HT-29 (cell line): Measurements from ENCODE around the gene KLK11. TPM values are rescaled to one million over a fixed set of nuclear protein-coding genes. Genes with fewer than 3 reads are reported as not detected.
A peak's percentile ranks its signal among the peaks of the same experiment; 100 is the strongest.

Experiments
- DNase-seq: peaks from one replicate; pipeline ENCODE4 v3.0.0-alpha.2; 2015; ENCODE audit warnings: low spot score
- total RNA-seq: library from RNA; depleted of rRNA; stranded (reverse); fragments of >200 nt; shearing (Covaris generic); gene quantifications from 2 replicates; pipeline ENCODE4 v1.2.3, GENCODE V29; 2014; rRNA removed

The KLK11 gene, protein sequence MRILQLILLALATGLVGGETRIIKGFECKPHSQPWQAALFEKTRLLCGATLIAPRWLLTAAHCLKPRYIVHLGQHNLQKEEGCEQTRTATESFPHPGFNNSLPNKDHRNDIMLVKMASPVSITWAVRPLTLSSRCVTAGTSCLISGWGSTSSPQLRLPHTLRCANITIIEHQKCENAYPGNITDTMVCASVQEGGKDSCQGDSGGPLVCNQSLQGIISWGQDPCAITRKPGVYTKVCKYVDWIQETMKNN
- 128 and 138 TPM in 2 replicates for total RNA-seq

DNA sequence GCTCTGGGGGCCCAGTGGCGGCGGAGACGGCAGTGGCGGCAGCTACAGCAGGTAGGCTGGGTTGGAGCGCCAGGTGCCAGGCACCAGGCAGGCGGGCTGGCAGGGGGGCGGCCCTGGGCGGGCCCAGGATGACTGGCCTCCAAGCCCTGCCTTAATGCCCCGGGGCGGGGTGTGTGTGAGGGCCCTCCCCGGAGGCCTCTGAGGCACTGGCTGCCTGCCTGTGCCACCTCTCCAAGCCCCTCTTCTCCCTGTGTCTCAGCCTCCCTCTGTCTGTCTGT lies at the start of gene KLK11:
TSS of gene KLK11 (minus strand) at position 63 of the 278 bp plus-strand sequence. CDS start 985 bp downstream, outside the sequence.
- DNase-seq: peak; percentile 92

DNA sequence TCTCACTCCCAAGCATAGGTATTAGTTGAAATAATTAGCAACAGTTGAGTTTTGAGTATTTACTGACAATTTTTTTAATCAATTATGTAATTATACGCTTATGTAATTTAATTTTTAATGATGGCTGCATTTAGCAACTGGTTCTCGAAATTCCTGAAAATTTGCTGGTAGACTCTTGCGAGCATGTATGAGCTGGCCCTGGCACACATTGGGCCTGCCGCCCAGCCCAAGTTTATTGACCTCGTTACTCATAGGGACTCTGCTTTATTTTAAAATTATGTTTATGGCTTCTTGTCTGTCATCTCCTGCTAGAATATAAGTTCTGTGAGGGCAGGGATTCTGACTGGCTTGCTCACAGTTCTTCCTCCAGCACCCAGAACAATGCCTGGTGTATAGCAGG lies 49.6 kb upstream of the KLK11 start:
- no peak for DNase-seq

DNA sequence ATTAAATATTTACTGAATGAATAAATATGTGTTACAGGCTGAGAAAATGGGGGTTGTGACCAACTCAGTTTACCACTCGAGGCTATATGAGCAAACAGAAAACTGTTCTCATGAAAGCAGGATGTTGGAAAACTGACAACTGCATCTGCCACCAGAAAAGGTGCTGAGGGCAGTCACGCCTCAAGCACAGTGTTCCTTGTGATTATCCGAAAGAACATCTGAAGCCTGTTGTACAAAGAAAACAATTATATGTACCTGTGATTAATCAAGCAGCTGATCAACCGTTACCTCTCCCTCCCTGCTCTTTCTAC lies 44.6 kb upstream of the KLK11 start:
- DNase-seq: no peak

DNA sequence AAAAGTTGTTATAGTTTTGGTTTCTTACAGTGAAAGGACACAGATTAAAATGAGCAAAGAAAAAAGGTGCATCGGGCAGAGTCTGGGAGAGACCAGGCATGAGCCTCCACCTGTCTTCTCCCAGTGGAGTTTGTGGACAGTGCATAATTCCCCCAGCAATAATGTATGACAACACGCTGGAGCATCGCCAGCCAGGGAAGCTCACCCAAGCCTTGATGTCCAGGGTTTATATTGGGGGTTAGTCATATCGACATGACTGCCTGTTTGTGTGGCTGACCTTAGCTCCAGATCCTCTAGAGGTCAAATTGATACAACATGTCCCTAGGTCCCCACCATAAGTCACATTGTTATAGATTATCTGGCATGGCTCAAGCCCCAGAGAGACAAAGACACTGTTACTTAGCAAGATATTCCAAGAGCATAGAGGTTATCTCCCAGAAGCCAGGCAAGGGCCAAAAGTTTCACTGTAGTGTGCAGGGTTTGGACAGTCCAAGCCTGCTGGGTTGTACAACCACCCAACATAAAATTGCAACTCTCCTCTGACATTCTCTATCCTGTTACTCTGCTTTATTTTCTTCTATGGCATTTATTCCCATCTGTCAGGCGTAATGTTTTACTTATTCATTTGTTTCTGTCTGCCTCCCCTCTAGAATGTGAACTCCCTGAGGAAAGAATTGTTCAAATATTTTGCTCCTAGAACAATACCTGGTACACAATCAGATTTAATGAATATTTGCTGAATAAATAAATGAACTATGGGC lies 44.1 kb upstream of the KLK11 start:
- DNase-seq: no peak

DNA sequence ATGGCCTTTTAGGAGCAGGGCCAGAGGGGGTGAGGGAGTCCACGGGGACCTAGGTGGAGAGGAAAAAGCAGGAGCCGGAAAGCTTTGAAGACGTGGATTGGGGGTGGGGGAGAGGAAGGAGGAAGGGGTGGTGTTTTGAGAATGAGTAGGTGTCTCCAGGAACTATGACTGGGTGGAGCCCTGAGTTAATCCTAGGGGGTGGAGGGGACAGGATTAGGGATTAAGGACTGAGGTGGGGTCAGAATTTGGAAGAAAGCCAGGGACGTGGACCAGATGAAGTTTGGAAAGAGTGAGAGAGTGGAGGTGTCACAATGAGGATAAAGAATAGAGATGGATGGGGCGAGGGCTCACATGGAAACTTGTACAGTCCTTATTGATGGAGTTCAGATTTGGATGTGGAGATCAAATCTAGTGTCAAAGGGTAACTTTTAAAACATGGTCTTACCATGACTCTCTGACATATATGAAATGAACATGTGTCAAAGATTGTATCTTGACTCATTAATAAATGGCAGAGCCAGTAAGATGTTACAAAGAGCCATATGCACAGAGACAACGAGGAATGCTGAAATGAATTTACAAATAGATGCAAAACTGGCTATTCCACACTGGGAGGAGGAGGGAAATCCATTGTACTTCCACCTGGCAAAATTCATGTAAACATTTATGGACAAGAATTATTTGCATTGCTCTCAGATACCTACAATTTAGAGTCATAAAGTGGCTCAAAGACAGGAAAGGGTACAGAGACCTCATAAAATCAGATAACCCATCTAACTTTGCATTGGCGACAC lies 40.2 kb upstream of the KLK11 start:
- DNase-seq: no peak

DNA sequence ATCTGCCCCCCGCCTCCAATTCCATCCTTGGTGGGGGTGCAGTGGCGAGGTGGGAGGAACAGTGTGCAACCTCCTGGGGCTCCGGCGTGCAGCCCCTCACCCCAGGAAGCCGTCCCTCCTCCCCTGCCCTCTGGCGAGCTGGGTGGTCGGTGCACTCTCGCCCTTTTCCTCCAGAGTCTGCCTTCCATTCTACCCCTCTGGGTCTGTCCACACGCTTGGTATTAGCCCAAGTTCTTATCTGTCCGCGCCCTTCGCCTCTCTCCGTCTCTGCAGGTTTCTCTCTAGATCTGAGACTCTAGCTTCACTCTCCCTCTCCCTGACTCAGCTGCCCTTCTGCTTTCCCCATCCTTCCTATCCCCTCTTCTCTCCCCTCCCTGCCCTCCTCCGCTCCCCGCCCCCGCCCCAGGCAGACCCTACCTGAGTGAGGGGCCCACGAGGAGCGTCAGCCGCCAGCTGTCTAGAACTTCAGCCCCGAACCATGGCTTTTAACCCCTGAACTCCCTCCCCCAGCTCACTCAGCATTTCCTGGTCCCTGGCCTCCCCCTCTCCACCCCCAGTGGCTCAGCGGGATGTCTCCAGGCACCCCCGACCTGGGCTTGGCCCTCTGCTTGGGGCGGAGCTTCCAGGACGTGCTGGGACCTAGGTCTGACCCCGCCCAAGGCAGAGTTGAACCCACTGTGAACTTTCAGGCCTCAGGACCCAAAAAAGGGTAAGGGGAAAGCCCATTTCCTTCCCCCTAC lies 39.0 kb upstream of the KLK11 start:
- no peak for DNase-seq

DNA sequence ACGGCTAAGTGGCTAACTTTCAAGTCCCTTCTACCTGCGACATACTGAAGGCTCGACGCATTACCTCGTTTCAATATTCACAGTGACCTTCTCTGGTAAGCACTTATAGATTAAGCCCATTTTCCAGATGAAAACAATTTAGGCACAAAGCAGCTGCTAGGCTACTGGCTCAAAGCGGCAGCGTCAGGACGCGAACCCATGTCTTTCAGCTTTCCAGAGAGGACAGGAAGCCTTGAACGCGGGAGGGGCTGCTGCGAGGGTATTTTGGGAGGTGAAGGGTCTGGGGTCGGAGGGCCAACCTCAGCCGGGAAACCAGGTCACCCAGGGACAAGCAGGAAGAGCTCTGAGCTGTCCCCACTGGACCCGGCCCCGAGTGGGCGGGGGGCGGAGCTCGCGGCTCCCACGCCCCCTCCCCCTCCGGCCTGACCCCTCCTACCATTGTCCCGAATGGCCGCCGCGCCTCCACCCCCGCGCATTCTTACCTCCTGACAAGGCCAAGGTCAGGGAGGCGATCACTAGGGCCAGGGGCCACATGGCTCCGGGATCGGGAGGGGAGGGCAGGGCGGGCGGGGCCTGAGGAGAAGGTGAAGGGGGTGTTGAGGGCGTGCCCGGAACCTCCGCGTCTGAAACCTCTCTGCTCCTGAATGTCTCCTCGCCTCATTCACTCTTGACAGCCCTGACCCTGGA lies 38.3 kb upstream of the KLK11 start, which contains the start of gene KLK13:
TSS of gene KLK13 (minus strand) at position 559 of the 687 bp plus-strand sequence. CDS start at position 534, 25 bp downstream.
- peak; percentile 17 for DNase-seq

DNA sequence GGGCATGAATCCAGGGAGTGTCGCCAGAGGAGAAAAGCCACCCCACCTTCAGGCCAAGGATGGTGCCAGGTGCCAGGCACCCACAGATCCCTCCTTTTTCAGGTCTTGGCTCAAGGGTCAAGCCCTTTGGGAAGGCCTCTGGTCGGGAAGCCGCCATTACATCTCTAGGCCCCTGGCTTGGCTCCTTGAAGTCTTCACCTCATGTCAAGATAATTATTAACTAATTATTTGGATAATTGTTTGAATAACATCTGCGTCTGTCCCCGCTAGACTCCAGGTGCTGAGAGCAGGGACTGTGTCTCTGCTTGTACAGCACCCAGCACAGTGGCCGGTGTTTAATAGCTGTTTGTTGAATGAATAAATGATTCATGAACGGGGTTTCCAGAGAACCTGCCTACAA lies 37.2 kb upstream of the KLK11 start:
- no peak for DNase-seq

DNA sequence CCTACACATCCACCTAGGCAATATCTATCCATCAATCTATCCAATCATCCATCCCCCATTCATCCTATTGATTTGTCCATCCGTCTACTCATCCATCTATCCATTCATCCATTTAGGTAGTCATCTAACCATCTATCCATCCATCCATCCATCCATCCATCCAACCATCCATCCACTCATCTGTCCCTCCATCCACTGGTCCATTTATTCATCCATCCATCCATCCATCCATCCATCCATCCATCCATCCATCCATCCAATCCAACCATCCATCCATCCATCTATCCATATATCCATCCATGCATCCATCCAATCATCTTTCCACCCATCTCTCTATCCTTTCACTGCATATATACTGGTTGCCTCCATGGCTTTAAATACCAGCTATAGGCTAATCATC lies 34.6 kb upstream of the KLK11 start:
- DNase-seq: no peak

DNA sequence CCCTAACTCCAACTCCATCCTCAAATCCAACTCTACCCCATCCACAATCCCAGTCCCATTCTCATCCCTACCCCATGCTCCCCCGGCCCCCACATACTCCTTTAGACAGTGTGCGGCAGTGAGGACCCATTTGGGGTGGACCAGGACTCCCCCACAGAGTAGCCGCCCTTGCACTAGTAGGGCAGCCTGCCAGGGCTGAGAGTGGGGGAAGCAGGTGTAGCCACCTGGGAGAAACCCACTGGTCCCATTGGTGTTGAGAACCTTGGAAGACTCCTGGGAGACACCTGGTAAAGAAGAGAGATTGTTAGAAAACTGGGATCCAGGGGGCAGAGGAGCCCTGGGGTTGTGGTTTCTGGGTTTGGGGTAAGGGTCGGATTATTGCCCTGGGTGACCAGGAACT lies 33.9 kb upstream of the KLK11 start:
- DNase-seq: no peak

DNA sequence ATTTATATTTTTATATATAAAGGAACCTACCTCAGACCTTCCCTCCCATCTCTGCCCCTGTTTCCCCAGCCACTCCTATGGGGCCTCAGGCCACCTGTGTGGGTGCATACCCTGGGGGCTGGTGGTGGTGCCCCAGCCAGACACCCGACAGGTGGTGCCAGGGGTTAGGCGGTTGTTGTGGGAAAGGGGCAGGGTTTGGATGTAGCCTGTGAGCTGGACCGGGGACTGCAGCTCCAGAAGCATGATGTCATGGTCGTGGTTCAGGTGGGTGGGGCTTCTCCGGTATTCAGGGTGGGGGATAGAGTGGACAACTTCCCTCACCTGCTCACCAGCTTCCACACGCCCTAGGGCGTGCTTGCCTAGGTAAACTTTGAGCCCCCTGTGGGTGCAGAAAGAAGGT lies 33.3 kb upstream of the KLK11 start:
- DNase-seq: no peak

DNA sequence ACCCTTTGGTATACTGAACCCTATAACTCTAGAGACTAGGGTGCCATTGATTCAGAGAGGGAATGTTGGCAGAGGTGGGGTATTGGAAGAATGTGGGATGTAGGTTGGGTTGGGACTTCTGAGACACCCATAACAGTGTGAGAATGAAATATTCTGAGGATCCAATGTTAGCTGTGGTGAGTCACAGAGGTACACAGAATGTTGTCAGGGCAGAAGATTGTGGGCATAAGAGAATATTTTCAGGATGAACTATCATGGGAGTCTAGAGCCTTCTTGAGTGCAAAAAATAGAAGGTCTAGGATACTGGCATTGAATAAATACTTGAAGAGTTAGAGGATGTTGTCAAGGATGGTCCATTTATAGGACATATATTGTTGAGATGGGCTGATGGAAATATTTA lies 29.4 kb upstream of the KLK11 start:
- DNase-seq: no peak

DNA sequence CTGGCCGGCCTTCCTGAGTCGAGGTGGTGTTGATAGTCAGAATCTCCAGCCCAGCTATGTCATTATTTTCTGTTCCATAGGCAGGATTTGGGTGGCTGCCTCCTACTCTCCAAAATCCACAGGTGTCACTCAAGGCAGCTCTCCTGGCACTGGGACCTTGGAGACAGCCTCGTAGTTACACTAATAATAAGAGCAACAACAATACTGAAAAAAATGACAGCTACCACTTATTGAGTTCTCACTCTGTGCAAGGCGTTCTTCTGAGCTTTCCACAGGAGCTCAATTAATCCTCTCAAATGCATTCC lies 20.6 kb upstream of the KLK11 start:
- no peak for DNase-seq

DNA sequence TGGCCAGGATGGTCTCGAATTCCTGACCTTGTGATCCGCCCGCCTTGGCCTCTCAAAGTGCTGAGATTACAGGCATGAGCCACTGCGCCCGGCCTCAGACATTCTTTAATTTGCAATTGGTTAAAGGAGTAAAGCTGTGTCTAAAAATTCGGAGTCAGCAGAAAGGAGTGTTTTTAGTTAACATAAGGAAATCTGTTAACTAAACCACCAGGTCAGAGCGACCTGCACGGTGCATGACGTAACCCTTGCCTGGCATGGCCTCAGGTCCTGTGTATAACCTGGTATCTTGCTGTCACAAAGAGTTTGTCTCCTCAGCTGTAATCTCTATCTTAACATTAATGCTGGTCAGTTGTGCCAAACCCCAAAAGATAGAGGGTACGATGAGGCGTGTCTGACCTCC lies 17.9 kb upstream of the KLK11 start:
- DNase-seq: no peak

DNA sequence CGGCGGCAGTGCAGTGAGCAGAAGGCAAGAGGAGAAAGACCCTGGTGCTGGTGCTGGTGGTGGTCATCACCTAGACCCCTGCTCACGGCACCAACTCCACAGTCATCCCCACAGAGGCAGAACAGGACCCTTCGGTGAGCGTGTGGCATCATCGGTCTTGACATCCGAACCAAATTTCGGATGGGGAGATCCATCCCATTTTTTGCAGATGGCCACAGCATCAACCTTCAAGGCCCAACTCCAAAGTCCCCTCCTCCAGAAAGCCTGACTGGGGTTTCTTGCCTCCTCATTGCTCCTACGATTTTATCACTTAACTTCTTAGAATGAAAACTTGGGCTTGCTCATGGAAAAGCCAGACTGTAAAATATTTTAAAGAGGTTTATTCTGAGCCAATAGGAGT lies 17.1 kb upstream of the KLK11 start:
- DNase-seq: no peak

DNA sequence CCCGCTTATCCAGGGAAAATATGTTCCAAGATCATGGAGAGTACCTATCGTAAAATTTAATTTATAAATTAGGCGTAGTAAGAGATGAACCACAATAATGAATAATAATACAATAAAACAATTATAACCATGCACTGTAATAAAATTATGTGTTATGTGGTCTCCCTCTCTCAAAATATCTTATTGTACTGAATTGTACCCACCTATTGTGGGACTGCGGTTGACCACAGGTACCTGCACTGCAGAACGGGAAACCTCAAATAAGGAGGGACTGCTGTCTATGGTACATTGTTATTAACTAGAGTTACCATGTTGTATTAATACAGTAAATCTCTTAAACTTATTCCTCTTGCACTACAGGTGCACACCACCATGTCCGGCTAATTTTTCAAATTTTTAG lies 13.7 kb upstream of the KLK11 start:
- no peak for DNase-seq

DNA sequence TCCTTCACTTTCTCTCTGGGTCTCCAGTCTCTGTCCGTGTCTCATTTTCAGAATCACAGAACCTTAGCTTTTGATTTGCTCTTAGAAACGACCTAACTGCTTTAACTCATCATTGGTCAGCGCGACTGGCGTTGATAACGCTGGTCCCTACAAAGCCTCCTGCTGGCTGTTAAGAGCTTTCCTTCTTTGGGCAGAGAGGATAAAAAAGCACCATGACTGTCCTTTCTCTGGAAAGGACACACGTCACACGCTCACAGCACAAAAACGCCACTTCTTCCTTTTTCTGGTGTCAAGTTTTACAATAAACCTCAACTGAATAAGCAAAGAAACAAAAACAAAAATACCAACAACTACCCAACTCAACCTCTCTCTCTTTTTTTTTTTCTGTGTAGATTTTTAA lies 10.1 kb upstream of the KLK11 start:
- DNase-seq: no peak

DNA sequence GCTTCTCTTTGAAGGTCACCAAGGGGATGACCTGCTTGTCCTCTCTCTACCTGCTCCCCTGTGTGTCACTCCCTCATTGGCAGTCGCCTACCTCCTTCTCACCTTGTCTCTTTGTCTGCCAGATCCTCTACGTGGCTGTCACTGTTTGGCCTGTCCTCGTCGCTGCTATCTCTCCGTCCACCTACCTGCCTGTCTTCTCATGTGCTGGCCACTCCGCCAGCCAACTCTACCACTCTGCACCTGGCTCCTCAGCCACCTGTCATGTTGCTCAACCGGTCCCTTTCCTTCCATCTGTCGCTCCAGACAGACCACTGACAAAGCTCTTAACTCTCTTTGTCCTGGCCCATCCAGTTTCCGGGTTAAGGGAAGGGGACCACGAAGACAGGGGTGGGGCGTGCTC lies 8.3 kb upstream of the KLK11 start, which contains the start of gene KLK12:
TSS of gene KLK12 (minus strand) at position 299 of the 400 bp plus-strand sequence. CDS start 381 bp downstream, outside the sequence.
- peak; percentile 71 for DNase-seq

DNA sequence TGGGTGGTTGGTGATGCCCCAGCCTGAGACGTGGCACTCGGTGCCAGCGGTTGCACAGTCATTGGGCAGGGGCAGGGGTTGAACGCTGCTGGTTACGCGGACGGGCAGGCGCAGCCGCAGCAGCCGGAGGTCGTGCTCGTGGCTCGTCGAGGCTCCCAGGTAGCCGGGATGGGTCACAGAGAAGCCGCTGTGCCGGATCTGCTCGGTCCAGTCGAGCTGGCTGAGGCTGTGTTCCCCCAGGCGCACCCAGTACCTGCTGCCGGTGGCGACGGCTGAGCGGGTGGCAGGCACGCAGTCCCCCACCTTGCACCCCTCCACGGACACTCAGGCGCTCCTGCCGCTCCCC lies 5.4 kb upstream of the KLK11 start:
- DNase-seq: no peak

DNA sequence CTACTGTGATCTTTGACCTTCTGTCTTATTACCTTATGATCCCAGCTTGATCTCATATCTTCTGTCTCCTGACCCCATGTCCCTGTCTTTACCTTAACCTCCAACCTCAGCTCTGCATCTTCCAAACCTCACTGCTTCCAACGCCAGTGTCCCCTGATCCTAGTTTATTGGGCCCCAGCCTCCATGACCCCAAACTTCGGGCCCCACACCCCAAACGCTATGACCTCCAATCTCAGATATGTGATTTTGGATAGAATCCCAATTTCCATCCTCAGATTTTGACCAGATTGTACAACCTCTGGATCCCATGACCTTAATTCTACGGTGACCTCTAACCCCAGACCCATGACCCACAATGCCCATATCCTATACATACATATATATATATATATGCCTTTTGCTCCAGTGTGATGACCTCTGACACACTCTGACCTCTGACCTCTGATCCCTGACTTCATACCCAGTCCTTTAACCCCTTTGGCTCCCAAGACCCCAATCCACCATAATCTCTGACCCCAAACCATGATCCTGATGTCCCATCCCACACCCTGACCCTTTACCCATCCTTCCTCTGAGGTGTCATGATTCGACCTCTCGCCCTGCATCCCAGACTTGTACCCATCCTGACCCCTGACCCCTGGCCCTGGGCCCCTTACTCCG lies 4.9 kb upstream of the KLK11 start:
- no peak for DNase-seq

DNA sequence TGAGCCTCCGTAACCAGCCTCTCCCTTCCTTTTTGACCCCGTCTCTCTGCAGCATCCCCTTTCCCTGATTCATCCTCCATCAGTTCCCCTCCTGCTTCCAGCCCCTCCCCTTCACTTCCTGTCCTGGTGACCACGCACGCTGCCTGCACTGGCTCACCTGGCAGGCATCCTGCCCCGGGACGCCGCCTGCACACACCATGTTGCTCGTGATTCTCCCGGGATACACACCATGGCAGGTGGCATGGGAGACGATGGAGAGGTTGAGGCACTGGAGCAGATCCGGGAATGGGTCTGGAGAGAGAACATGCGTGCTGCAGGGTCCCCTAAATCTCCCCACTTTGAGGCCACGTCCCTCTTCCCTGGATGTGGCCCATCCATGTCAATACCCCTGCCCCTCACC lies 4.2 kb upstream of the KLK11 start:
- DNase-seq: no peak
